A549 (cell line): ENCODE data around the gene SDF2.
A peak's percentile ranks its signal among the peaks of the same experiment; 100 is the strongest.

ENCODE experiments used
- POLR2A ChIP-seq: IDR thresholded peaks from 2 replicates; pipeline ENCODE4 v1.6.1; 2012; ENCODE audit warnings: mild to moderate bottlenecking, low read length
- RAD21 ChIP-seq, 2 experiments: fragments of >200 bp in 1 of 2; sonication (Bioruptor Twin) in 1 of 2; formaldehyde crosslinking in 1 of 2; IDR thresholded peaks in 1 of 2; conservative IDR thresholded peaks in 1 of 2; 2 replicates in 1 of 2; 3 replicates in 1 of 2; pipeline ENCODE4 v1.6.1; 2012 to 2018; ENCODE audit warnings: inconsistent platforms in 1 of 2
- RFX5 ChIP-seq: fragments of 450-650 bp; IDR thresholded peaks from 2 replicates; pipeline ENCODE4 v1.7.1; 2014; ENCODE audit warnings: antibody characterized with exemption, mild to moderate bottlenecking, moderate library complexity
- RNF2 ChIP-seq: fragments of 200-600 bp; sonication (generic); IDR thresholded peaks from 2 replicates; pipeline ENCODE4 v1.6.1; 2016; ENCODE audit warnings: low read depth, mild to moderate bottlenecking, antibody characterized with exemption, moderate library complexity, borderline replicate concordance
- SMC3 ChIP-seq: fragments of >200 bp; sonication (Bioruptor Twin); formaldehyde crosslinking; IDR thresholded peaks from 3 replicates; pipeline ENCODE4 v1.6.1; 2018; ENCODE audit warnings: inconsistent platforms
- ZNF302 ChIP-seq: fragments of 250-450 bp; sonication (Bioruptor Pico); IDR thresholded peaks from 2 replicates; pipeline ENCODE4 v1.9.0; 2021; ENCODE audit warnings: inconsistent platforms, mild to moderate bottlenecking, moderate library complexity
- TF ChIP-seq, protein P1 (sequence below): fragments of >200 bp; sonication (Bioruptor Twin); formaldehyde crosslinking; IDR thresholded peaks from 3 replicates; pipeline ENCODE4 v1.5.1; 2016
- TF ChIP-seq, protein P2 (sequence below): IDR thresholded peaks from 2 replicates; pipeline ENCODE4 v1.6.1; 2012

DNA sequence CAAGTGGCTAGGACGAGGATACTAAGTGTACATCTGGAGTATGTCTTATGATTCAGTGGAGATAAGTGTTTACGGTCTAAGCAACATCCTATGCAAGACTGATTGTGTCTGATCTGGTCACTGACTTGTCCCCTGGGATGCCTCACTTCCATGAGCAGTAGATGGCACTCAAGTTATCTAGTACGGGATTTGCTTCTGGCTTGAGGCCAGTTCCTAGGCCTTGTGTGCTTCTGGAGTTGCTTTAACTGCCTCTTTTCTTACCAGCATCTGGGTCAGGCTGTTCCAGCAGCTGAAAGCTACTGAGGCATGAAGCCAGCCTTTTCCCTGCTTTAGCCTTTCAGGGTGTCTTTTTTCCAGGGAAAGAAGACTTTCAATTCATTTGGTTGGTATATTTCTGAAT, 23.3 kb upstream of the SDF2 start:
- TF ChIP-seq, protein P1, sequence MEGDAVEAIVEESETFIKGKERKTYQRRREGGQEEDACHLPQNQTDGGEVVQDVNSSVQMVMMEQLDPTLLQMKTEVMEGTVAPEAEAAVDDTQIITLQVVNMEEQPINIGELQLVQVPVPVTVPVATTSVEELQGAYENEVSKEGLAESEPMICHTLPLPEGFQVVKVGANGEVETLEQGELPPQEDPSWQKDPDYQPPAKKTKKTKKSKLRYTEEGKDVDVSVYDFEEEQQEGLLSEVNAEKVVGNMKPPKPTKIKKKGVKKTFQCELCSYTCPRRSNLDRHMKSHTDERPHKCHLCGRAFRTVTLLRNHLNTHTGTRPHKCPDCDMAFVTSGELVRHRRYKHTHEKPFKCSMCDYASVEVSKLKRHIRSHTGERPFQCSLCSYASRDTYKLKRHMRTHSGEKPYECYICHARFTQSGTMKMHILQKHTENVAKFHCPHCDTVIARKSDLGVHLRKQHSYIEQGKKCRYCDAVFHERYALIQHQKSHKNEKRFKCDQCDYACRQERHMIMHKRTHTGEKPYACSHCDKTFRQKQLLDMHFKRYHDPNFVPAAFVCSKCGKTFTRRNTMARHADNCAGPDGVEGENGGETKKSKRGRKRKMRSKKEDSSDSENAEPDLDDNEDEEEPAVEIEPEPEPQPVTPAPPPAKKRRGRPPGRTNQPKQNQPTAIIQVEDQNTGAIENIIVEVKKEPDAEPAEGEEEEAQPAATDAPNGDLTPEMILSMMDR = peak; percentile 58
- TF ChIP-seq RNF2 (no peak), POLR2A (no peak), ZNF302 (CRISPR knock-in tag) (no peak), SMC3 (peak; percentile 34; the same call in 1 of the 3 replicates), RFX5 (no peak), RAD21 (conservative IDR thresholded peaks at IDR 0.05 in 1 of 2, IDR thresholded peaks at IDR 0.05 in 1 of 2) (peak; percentile 79 to 80)
- TF ChIP-seq, protein P2, sequence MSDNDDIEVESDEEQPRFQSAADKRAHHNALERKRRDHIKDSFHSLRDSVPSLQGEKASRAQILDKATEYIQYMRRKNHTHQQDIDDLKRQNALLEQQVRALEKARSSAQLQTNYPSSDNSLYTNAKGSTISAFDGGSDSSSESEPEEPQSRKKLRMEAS = no peak
